Fibroblast of the aortic adventitia (primary cell): ENCODE measurements around the gene ZNF598. TPM values are rescaled to one million over a fixed set of nuclear protein-coding genes. Genes with fewer than 3 reads are reported as not detected.
A peak's percentile ranks its signal among the peaks of the same experiment; 100 is the strongest.

Source experiments
- DNase-seq: peaks from one replicate; pipeline ENCODE4 v3.0.0-alpha.2; 2010; ENCODE audit warnings: low read depth
- H3K4me3 ChIP-seq: 2 replicates; pipeline ENCODE4 v1.5.1; 2011; ENCODE audit warnings: low read depth, mild to moderate bottlenecking, control low read depth, low read length, moderate library complexity
- total RNA-seq: library from RNA; depleted of rRNA; stranded (reverse); fragments of >200 nt; gene quantifications from 2 replicates; pipeline ENCODE4 v1.2.3, GENCODE V29; 2012; ENCODE audit warnings: low replicate concordance
- TF ChIP-seq, protein P1 (sequence below): IDR thresholded peaks from 2 replicates; pipeline ENCODE4 v1.5.1; 2011; ENCODE audit warnings: mild to moderate bottlenecking, low read length, control low read depth, inconsistent platforms; ENCODE audit not compliant: insufficient read depth

Gene ZNF598
- total RNA-seq, 1 donor: 18.8 TPM

- TF ChIP-seq, protein P1, sequence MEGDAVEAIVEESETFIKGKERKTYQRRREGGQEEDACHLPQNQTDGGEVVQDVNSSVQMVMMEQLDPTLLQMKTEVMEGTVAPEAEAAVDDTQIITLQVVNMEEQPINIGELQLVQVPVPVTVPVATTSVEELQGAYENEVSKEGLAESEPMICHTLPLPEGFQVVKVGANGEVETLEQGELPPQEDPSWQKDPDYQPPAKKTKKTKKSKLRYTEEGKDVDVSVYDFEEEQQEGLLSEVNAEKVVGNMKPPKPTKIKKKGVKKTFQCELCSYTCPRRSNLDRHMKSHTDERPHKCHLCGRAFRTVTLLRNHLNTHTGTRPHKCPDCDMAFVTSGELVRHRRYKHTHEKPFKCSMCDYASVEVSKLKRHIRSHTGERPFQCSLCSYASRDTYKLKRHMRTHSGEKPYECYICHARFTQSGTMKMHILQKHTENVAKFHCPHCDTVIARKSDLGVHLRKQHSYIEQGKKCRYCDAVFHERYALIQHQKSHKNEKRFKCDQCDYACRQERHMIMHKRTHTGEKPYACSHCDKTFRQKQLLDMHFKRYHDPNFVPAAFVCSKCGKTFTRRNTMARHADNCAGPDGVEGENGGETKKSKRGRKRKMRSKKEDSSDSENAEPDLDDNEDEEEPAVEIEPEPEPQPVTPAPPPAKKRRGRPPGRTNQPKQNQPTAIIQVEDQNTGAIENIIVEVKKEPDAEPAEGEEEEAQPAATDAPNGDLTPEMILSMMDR: no peak
- H3K4me3 ChIP-seq: no peak overlapping the region
Measured at GRCh38 chr16:2036200-2036966, 26.8 kb upstream of the ZNF598 start.

DNA sequence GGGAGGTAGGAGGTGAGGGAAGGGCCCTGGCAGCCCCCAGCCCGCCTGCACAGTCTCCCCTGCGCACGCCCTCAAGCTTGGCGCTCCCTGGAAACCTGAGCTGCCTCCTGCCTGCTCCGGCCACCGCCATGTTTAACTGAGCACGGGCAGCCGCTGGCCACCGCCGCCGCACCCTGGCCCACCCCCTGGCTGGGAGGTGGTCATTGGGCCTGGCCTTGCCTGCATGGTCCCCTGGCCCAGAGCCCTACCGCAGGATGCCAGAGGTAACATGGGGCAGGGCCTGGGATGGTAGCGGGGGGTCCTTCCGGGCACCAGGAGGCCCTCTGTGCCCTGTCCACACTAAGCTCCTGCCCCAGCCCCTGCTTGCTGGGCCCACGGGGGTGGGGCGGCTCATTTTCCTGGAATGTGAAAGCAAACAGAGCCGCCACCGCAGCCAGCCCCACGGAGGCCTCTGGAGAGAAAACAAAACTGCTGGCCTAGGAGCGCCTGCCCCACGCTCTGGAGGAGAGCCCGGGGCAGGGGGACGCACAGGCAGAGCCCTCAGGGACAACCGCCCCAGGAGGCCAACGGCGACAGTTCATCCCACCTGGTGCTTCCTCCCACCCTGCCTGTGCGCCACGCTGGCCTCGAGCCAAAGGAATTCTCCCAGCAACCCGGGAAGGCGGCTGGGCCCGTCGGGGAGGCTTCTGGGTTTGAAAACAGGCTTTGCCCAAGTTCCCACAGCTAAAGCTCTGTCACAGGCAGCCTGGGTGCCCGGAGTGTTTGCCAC is 26.0 kb upstream of the ZNF598 start:
- peak; percentile 78 for DNase-seq
- TF ChIP-seq, protein P1: no peak

More at GRCh38 chr16:2036200-2036966, 26.8 kb upstream of the ZNF598 start:
- DNase-seq: no peak

DNA sequence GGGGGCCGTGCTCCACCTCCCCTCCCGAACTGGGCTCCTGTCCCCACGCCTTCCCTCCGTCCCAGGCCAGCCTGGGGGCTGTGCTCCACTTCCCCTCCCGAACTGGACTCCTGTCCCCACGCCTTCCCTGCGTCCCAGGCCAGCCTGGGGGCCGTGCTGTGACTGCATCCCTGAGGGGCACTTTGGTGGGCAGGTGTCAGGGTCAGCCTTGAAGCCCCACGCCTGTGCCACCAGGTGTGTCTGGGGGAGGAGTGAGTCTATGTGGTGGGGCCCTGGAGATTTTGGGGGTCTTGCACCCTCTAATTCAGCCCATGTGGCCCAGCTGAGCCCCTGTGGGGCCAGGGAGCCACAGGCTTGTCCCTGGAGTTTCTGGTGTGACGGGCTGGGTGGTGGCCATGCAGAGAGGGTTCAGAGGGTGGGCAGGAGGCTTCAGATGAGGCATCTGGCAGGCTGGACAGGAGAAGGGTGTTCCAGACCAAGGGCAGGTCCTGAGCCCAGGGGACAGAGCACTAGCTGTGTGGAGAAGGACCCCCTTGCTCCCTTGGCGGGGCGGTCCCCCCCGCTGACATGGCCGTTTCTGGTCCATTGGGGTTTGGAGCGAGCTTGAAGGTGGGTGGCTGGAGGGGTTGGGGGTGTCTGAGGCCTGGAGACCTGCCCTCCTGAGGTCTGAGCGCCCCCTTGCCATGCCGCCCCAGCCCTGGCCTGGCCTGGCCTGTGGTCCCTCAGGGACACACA is 25.2 kb upstream of the ZNF598 start:
- TF ChIP-seq, protein P1: no peak
- no peak for DNase-seq

More for the DNA sequence above, 26.0 kb upstream of the ZNF598 start:
- peak overlapping the region; percentile 17 for H3K4me3 ChIP-seq

DNA sequence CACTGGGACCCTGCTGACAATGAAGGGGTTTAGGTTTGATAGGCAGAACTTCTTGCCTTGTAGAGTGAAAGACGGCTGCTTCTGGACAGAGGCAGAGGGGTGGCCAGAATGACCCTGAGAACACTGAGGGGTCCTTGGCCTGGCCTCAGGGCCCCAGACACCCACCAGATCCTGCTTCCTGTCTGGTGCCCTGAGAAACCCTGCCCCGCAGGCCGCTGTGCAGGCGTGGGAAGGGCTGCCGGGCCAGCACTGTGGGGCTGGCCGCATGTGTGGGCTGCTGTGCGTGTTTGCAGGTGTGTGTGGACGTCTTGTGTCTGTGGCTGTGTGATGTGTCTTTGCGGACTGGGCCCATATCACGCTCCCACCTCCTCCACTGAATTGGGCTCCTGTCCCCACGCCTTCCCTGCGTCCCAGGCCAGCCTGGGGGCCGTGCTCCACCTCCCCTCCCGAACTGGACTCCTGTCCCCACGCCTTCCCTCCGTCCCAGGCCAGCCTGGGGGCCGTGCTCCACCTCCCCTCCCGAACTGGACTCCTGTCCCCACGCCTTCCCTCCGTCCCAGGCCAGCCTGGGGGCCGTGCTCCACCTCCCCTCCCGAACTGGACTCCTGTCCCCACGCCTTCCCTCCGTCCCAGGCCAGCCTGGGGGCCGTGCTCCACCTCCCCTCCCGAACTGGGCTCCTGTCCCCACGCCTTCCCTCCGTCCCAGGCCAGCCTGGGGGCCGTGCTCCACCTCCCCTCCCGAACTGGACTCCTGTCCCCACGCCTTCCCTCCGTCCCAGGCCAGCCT is 24.5 kb upstream of the ZNF598 start:
- DNase-seq: peak; percentile 11
- peak overlapping the region; percentile 6 for H3K4me3 ChIP-seq

More for the DNA sequence above, 25.2 kb upstream of the ZNF598 start:
- H3K4me3 ChIP-seq: no peak overlapping the region

DNA sequence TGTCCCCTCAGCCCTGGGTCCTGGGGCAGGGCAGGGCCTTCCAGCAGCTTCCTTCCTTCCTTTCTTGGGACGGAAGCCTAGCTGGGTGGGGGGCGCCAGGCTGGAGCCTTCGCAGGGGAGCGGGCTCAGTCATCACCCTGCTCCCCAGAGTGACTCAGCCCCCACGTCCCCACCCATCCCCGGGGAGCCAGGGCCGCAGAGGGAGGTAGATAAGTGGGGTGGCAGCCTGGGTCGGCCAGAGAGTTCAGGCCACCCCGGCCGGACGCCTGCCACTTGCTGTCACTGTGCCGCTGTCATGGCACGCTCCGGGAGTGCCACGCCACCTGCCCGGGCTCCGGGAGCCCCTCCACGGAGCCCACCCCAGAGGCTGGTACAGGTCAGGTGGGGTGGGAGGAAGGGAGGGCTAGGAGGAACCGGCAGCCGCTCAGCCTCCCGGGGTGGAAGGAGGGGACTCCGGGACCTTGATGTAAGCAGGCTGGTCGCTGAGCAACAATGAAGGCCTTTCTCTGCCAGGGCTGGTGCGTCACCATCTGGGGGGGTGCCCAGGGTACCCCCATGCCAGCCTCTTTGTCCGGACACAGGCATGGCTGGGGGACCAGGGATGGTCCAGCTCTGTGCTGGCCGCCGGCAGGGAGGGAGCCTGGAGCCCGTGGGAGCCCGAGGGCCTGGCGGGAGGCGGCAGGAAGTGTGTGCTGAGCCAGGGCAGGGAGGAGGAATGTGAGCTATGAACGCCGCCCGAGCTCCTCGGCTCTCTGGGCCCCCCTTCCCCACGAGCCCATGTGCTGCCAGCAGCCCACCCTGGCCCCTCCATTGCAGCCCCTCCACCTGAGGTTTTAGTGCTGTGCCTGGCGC is 23.7 kb upstream of the ZNF598 start:
- TF ChIP-seq, protein P1: no peak
- peak overlapping the region; percentile 22 for H3K4me3 ChIP-seq
- peak; percentile 61 for DNase-seq

GRCh38 chr16:2032285-2033056 is 22.9 kb upstream of the ZNF598 start:
- TF ChIP-seq, protein P1: no peak
- DNase-seq: no peak
- no peak overlapping the region for H3K4me3 ChIP-seq
